GM19023 (cell line): Measurements from ENCODE around the gene DGAT2L6.
"Not testable (repeated sequence)": the region's sequence is repeated elsewhere in the genome, so short reads cannot be mapped to it uniquely, and the experiment has no call there.

Experiments
- ATAC-seq: cut with Tn5 transposase; IDR thresholded peaks from one replicate; pipeline ENCODE4 v1.9.1; 2021; ENCODE audit warnings: mild to moderate bottlenecking, moderate library complexity; ENCODE audit not compliant: unreplicated experiment

DGAT2L6 gene

GRCh38 chrX:70196961-70197720 is 19.9 kb downstream of the DGAT2L6 start:
- ATAC-seq, result peak; percentile 92

DNA sequence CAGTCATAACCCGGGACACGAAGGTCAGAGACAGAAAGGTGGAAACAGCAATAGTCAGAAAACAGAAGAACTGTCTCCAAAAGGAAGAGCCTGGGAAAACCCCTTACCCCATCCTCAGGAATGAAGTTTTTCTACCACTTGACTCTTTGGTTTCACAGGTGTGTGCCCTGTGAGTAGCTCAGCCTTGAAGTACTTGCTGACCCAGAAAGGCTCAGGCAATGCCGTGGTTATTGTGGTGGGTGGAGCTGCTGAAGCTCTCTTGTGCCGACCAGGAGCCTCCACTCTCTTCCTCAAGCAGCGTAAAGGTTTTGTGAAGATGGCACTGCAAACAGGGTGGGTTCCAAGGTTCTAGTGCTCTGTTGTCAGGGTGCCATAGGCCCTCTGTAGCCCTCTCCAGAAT is 24.4 kb downstream of the DGAT2L6 start:
- ATAC-seq, result no peak

DNA sequence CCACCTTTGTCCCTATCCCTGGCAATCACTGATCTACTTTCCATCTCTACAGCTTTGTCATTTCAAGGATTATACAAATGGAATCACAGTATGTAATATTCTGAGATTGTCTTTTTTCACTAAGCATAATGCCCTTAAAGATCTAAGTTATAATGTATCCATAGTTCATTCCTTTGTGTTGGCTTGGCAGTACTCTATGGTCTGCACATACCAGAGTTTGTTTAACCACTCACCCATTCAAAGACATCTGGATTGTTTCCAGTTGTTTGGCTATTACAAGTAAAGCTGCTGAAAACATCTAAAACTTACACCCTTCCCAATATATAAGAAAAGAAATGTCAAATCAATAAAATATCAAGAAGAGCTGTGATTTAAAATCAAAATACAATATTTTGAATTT is 31.2 kb downstream of the DGAT2L6 start:
- no peak for ATAC-seq

- ATAC-seq, result not testable (repeated sequence)
Measured at GRCh38 chrX:70209570-70209969, 32.3 kb downstream of the DGAT2L6 start.

DNA sequence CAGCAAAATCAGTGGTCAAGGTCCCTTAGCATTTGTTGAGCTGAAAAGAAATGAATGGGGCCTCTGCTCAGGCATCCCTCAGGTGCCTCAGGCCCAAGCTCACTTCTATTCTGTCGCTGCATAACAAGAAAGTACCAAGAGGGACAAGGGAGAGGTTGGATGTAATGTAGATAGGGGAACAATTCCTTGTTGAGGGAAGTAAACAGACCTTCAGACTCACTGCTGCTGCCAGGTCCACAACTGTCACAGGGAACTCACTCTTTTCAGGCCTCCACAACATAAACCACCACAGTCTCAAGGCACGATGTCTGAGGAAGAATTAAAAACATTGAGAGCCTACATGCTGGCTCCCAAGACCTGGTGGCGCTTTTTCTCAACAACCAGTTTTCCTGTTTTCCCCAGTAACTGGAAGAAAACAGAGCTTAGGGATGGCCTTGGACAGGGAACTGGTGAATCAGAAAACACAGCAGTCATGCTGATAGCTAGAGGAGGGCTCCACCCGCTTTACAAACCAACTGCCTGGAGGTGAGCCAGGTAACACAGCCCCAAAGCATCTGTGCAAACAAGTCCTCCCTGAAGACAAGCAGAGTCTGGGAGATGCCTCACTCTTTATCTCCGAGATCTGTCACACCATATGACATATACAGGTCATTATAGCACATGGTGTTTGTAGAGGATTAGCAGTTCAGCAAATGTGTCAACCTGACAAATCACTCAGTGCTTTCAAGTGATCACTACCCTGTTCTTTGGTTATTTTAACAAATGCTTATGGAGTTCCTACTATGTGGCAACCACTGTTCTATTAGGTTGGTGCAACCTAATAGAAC is 42.9 kb downstream of the DGAT2L6 start:
- ATAC-seq, result no peak

GRCh38 chrX:70226048-70226447 is 48.8 kb downstream of the DGAT2L6 start:
- ATAC-seq, result no peak

- no peak for ATAC-seq
Measured at GRCh38 chrX:70226687-70227086, 49.4 kb downstream of the DGAT2L6 start.

- ATAC-seq, result no peak
Measured at GRCh38 chrX:70231666-70232065, 54.4 kb downstream of the DGAT2L6 start.

DNA sequence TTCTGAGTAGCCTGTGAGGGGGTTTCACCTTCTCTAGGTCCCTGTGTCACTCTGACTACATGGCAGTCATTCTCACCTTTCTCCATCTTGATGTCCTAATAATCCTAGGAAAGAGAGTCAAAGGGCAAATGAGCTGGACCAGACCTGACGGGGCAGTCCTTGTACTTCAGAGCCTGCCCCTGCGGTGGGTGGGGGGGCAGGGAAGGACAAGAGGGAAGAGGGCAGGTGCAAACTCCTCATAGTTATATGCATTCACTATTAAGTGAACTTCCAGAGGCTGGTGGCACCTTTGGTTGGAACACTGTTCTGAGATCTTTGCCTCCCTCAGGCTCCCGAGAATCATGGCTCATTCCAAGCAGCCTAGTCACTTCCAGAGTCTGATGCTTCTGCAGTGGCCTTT is 57.1 kb downstream of the DGAT2L6 start, which contains the start of gene AWAT1:
Gene AWAT1, plus strand, starts transcription at position 301 of the 400 bp plus-strand sequence. Its CDS starts 41 bp downstream, at position 342.
- no peak for ATAC-seq

- no peak for ATAC-seq
Measured at GRCh38 chrX:70240751-70241150, 63.5 kb downstream of the DGAT2L6 start.

GRCh38 chrX:70241501-70241900 is 64.2 kb downstream of the DGAT2L6 start:
- ATAC-seq, result no peak

DNA sequence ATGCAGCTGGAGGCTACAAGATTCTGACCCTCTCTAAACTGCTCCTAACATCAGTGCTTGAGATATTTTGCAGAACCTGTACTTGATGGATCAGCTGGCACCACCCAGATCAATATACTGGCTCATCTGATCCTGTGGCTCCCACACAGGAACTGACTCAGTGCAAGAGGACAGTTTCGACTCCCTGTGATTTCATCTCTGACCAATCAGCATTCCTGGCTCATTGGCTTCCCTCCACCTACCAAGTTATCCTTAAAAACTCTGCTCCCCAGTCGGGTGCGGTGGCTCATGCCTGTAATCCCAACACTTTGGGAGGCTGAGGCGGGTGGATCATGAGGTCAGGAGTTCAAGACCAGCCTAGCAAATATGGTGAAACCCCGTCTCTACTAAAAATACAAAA is 66.3 kb downstream of the DGAT2L6 start:
- ATAC-seq, result not testable (repeated sequence)

GRCh38 chrX:70244881-70245280 is 67.6 kb downstream of the DGAT2L6 start:
- ATAC-seq, result no peak

- no peak for ATAC-seq
Measured at GRCh38 chrX:70247252-70247651, 70.0 kb downstream of the DGAT2L6 start.

GRCh38 chrX:70252491-70252890 is 75.2 kb downstream of the DGAT2L6 start:
- no peak for ATAC-seq

DNA sequence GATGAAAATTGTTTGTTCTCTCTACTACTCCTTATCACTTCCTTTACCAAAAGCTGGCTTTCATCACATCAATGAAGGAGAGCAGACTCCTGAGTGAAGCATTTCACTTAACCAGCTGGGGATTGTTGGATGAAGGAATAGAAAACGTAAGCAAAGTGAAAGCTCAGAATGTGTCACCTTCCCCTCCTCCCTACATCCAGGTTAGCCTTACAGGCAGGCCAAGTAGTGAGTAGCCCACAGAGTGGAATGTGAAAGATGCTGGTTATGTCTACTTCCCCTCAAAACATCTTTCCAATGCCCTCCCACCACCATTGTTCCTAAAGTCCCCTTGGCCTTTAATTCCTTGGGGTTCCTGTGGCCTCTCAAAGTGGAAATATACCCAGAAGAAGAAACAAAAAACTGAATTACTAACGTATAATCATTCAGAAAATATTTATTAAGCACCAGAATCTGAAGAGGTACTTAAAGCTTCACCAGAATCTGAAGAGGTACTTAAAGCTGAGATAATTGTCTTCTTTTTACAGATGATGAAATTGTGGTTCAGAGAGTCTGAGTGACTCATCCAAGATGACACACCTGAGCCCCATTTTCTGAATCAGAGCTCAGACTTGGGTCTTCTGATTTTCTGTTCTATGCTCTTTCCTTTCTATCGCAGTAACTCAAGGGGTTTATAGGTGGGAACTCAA is 76.2 kb downstream of the DGAT2L6 start:
- no peak for ATAC-seq

DNA sequence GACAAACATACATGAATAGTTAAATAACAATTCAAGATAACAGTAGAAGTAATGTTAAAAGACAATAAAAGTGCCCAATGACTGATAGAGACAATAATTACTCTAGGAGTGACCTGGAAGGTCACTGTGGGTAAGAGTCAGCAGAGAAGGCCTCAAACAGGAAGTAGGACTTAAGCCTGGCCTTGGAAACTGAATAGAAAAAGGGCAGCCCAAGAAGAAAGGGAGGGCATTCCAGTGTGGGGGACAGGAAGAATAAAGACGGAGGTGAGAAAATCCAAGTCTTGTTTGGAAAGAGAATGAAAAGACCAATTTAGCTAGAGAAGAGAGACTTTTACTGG is 76.7 kb downstream of the DGAT2L6 start:
- no peak for ATAC-seq

GRCh38 chrX:70254909-70255308 is 77.6 kb downstream of the DGAT2L6 start:
- ATAC-seq, result no peak
